ENCODE measurements around the gene RECQL5.

The RECQL5 gene

GRCh38 chr17:75685499-75685898 is 18.5 kb upstream of the RECQL5 start:
- peak overlapping the region; percentile 35 for H3K4me3 ChIP-seq (ENCODE audit: low read length)
- DNase-seq (ENCODE audit: low read depth): peak; percentile 66
- no peak for TF ChIP-seq CTCF (IDR thresholded peaks at IDR 0.05; ENCODE audit: insufficient read depth, low read depth, low read length, missing control alignments)

- DNase-seq (ENCODE audit: low read depth): peak; percentile 97
- H3K4me3 ChIP-seq (ENCODE audit: low read length): peak overlapping the region; percentile 35
- no peak for TF ChIP-seq CTCF (IDR thresholded peaks at IDR 0.05; ENCODE audit: insufficient read depth, low read depth, low read length, missing control alignments)
These were observed 18.0 kb upstream of the RECQL5 start for GRCh38 chr17:75684924-75685323.

- TF ChIP-seq CTCF (IDR thresholded peaks at IDR 0.05; ENCODE audit: insufficient read depth, low read depth, low read length, missing control alignments): no peak
- DNase-seq (ENCODE audit: low read depth): no peak
- H3K4me3 ChIP-seq (ENCODE audit: low read length): no peak overlapping the region
These were observed 17.3 kb upstream of the RECQL5 start for GRCh38 chr17:75684249-75684648.

- TF ChIP-seq CTCF (IDR thresholded peaks at IDR 0.05; ENCODE audit: insufficient read depth, low read depth, low read length, missing control alignments): no peak
These were observed 16.6 kb upstream of the RECQL5 start for GRCh38 chr17:75683583-75683982.

GRCh38 chr17:75681289-75681688 is 14.3 kb upstream of the RECQL5 start:
- peak; percentile 81 for DNase-seq (ENCODE audit: low read depth)
- H3K4me3 ChIP-seq (ENCODE audit: low read length): no peak overlapping the region
- no peak for TF ChIP-seq CTCF (IDR thresholded peaks at IDR 0.05; ENCODE audit: insufficient read depth, low read depth, low read length, missing control alignments)

More at GRCh38 chr17:75683583-75683982, 16.6 kb upstream of the RECQL5 start:
- peak; percentile 94 for DNase-seq (ENCODE audit: low read depth)
- no peak overlapping the region for H3K4me3 ChIP-seq (ENCODE audit: low read length)

- TF ChIP-seq CTCF (IDR thresholded peaks at IDR 0.05; ENCODE audit: insufficient read depth, low read depth, low read length, missing control alignments): no peak
- no peak overlapping the region for H3K4me3 ChIP-seq (ENCODE audit: low read length)
- DNase-seq (ENCODE audit: low read depth): no peak
These were observed 13.5 kb upstream of the RECQL5 start for GRCh38 chr17:75680431-75680830.

GRCh38 chr17:75679706-75680211 is 12.8 kb upstream of the RECQL5 start:
- peak; percentile 62 for TF ChIP-seq CTCF (IDR thresholded peaks at IDR 0.05; ENCODE audit: insufficient read depth, low read depth, low read length, missing control alignments)
- H3K4me3 ChIP-seq (ENCODE audit: low read length): no peak overlapping the region
- DNase-seq (ENCODE audit: low read depth): peak; percentile 75

Measured in epithelial cell of esophagus (primary cell).